Stimulated activated CD8-positive, alpha-beta memory T cell treated with anti-CD3 and anti-CD28 coated beads, Interleukin-2, amount 100 ng/mL, for 1 hour (primary cell): Measurements from ENCODE around the gene HSD17B1.
"Not testable (repeated sequence)": the region's sequence is repeated elsewhere in the genome, so short reads cannot be mapped to it uniquely, and the experiment has no call there.

Source experiments
- DNase-seq, 2 donors: peaks; one replicate each; pipeline ENCODE4 v3.0.0-alpha.2; 2020; ENCODE audit warnings: low read depth in 2 of 2

Gene HSD17B1

GRCh38 chr17:42525221-42525620 lies 27.5 kb upstream of the HSD17B1 start:
- no peak for DNase-seq

- DNase-seq = no peak
These were observed 26.7 kb upstream of the HSD17B1 start for GRCh38 chr17:42526031-42526444.

GRCh38 chr17:42527932-42528331 lies 24.8 kb upstream of the HSD17B1 start:
- no peak for DNase-seq

GRCh38 chr17:42529061-42529460 lies 23.7 kb upstream of the HSD17B1 start:
- no peak for DNase-seq

GRCh38 chr17:42530952-42531454 lies 21.7 kb upstream of the HSD17B1 start:
- no peak for DNase-seq

GRCh38 chr17:42531455-42532354 lies 21.0 kb upstream of the HSD17B1 start:
- DNase-seq = peak in 1 of 2 donors; percentile 14

- DNase-seq = no peak
These were observed 17.3 kb upstream of the HSD17B1 start for GRCh38 chr17:42535155-42536047.

- peak; percentile 62 to 73 for DNase-seq
These were observed 16.7 kb upstream of the HSD17B1 start, which contains the start of gene NAGLU for GRCh38 chr17:42536048-42536371. Gene NAGLU, plus strand, starts transcription at chr17:42536241. Its CDS starts 32 bp downstream, at chr17:42536273.

GRCh38 chr17:42536372-42537155 lies 16.2 kb upstream of the HSD17B1 start:
- peak; percentile 45 to 52 for DNase-seq

GRCh38 chr17:42537156-42537805 lies 15.4 kb upstream of the HSD17B1 start:
- DNase-seq = no peak

- no peak for DNase-seq
These were observed 14.8 kb upstream of the HSD17B1 start for GRCh38 chr17:42537826-42538451.

- DNase-seq = no peak
These were observed 14.2 kb upstream of the HSD17B1 start for GRCh38 chr17:42538482-42538881.

GRCh38 chr17:42540558-42540957 lies 12.2 kb upstream of the HSD17B1 start:
- DNase-seq = not testable (repeated sequence)

GRCh38 chr17:42541041-42541833 lies 11.5 kb upstream of the HSD17B1 start:
- DNase-seq = no peak

- DNase-seq = no peak
These were observed 9.3 kb upstream of the HSD17B1 start for GRCh38 chr17:42543190-42544079.

- no peak for DNase-seq
These were observed 7.8 kb upstream of the HSD17B1 start for GRCh38 chr17:42544874-42545283.

GRCh38 chr17:42545755-42546505 lies 6.8 kb upstream of the HSD17B1 start:
- not testable (repeated sequence) for DNase-seq

- DNase-seq = no peak
These were observed 5.7 kb upstream of the HSD17B1 start for GRCh38 chr17:42547001-42547461.
